GM13976 (cell line): Measurements from ENCODE around the gene WRAP73.

Source experiments
- DNase-seq: peaks from one replicate; pipeline ENCODE4 v3.0.0; 2012; ENCODE audit warnings: low spot score
- CTCF ChIP-seq: IDR thresholded peaks from 2 replicates; pipeline ENCODE4 v1.5.1; 2012; ENCODE audit warnings: borderline replicate concordance, mild to moderate bottlenecking; ENCODE audit not compliant: insufficient read depth; ENCODE audit errors: extremely low read depth, missing control alignments, control extremely low read depth
- in situ Hi-C: fragments of 300-500 bp; cut with MboI; formaldehyde crosslinking; loops from one replicate; pipeline ENCODE4 v1.12.0; 2022; ENCODE audit warnings: low sequenced_read_pairs, mixed read lengths, inconsistent platforms; ENCODE audit not compliant: unreplicated experiment

WRAP73 gene

GRCh38 chr1:3672231-3672970, 22.5 kb upstream of the WRAP73 start:
- in situ Hi-C loops = no loop called here
- no peak for DNase-seq
- TF ChIP-seq CTCF = no peak

- in situ Hi-C loops = no loop called here
- DNase-seq = no peak
- TF ChIP-seq CTCF = no peak
Observed at GRCh38 chr1:3671371-3672180, 21.7 kb upstream of the WRAP73 start.

GRCh38 chr1:3670823-3671265, 20.9 kb upstream of the WRAP73 start:
- DNase-seq = no peak
- in situ Hi-C loops = no loop called here
- TF ChIP-seq CTCF = no peak

- no peak for TF ChIP-seq CTCF
- in situ Hi-C loops = no loop called here
- no peak for DNase-seq
Observed at GRCh38 chr1:3669971-3670431, 20.1 kb upstream of the WRAP73 start.

GRCh38 chr1:3669421-3669821, 19.5 kb upstream of the WRAP73 start:
- TF ChIP-seq CTCF = no peak
- in situ Hi-C loops = no loop called here
- no peak for DNase-seq

GRCh38 chr1:3668585-3669300, 18.8 kb upstream of the WRAP73 start:
- in situ Hi-C loops = no loop called here
- DNase-seq = no peak
- TF ChIP-seq CTCF = no peak
